Astrocyte of the hippocampus (primary cell): ENCODE measurements around the gene RUNX3.
A peak's percentile ranks its signal among the peaks of the same experiment; 100 is the strongest.
"Not testable (repeated sequence)": the region's sequence is repeated elsewhere in the genome, so short reads cannot be mapped to it uniquely, and the experiment has no call there.

Experiments
- DNase-seq: peaks from one replicate; pipeline ENCODE4 v3.0.0; 2011; ENCODE audit warnings: low read depth, low spot score

RUNX3 gene

GRCh38 chr1:24901791-24902470 lies 28.1 kb downstream of the RUNX3 start:
- DNase-seq: no peak

- DNase-seq: no peak
Observed at GRCh38 chr1:24900985-24901781, 28.9 kb downstream of the RUNX3 start.

GRCh38 chr1:24900486-24900849 lies 29.6 kb downstream of the RUNX3 start:
- DNase-seq: no peak

GRCh38 chr1:24899581-24900485 lies 30.2 kb downstream of the RUNX3 start:
- no peak for DNase-seq

GRCh38 chr1:24898909-24899439 lies 31.1 kb downstream of the RUNX3 start:
- no peak for DNase-seq

- DNase-seq: peak; percentile 60
Observed at GRCh38 chr1:24898152-24898908, 31.7 kb downstream of the RUNX3 start.

GRCh38 chr1:24897263-24898151 lies 32.6 kb downstream of the RUNX3 start:
- DNase-seq: no peak

GRCh38 chr1:24896596-24897262 lies 33.3 kb downstream of the RUNX3 start:
- DNase-seq: no peak

GRCh38 chr1:24896176-24896575 lies 33.9 kb downstream of the RUNX3 start:
- no peak for DNase-seq

GRCh38 chr1:24895511-24895910 lies 34.6 kb downstream of the RUNX3 start:
- no peak for DNase-seq

- DNase-seq: no peak
Observed at GRCh38 chr1:24894002-24894401, 36.1 kb downstream of the RUNX3 start.

GRCh38 chr1:24893431-24893830 lies 36.6 kb downstream of the RUNX3 start:
- DNase-seq: no peak

- no peak for DNase-seq
Observed at GRCh38 chr1:24892188-24893153, 37.6 kb downstream of the RUNX3 start.

- not testable (repeated sequence) for DNase-seq
Observed at GRCh38 chr1:24891367-24891766, 38.7 kb downstream of the RUNX3 start.

GRCh38 chr1:24890887-24891286 lies 39.2 kb downstream of the RUNX3 start:
- no peak for DNase-seq

- peak; percentile 38 for DNase-seq
Observed at GRCh38 chr1:24888971-24889676, 41.0 kb downstream of the RUNX3 start.

- no peak for DNase-seq
Observed at GRCh38 chr1:24888061-24888970, 41.8 kb downstream of the RUNX3 start.
